DND-41 (cell line): ENCODE data around the gene SMC1B.

Experiments
- CTCF ChIP-seq: IDR thresholded peaks from 2 replicates; pipeline ENCODE4 v1.5.1; 2012; ENCODE audit warnings: borderline replicate concordance, low read length, moderate library complexity, mild to moderate bottlenecking; ENCODE audit not compliant: poor library complexity, severe bottlenecking; ENCODE audit errors: extremely low read depth
- EZH2 ChIP-seq: IDR thresholded peaks from 3 replicates; pipeline ENCODE4 v1.6.1; 2012; ENCODE audit warnings: borderline replicate concordance, low read depth, mild to moderate bottlenecking, moderate library complexity, low read length, inconsistent platforms; ENCODE audit not compliant: severe bottlenecking

GRCh38 chr22:45358127-45358526 lies 55.3 kb downstream of the SMC1B start:
- no peak for TF ChIP-seq CTCF
- no peak for TF ChIP-seq EZH2
